GM18511 (cell line): Measurements from ENCODE around the gene ZNF547.
A peak's percentile ranks its signal among the peaks of the same experiment; 100 is the strongest.

ENCODE experiments used
- ATAC-seq: cut with Tn5 transposase; IDR thresholded peaks from one replicate; pipeline ENCODE4 v1.9.1; 2021; ENCODE audit warnings: mild to moderate bottlenecking, moderate library complexity; ENCODE audit not compliant: unreplicated experiment

Gene ZNF547

DNA sequence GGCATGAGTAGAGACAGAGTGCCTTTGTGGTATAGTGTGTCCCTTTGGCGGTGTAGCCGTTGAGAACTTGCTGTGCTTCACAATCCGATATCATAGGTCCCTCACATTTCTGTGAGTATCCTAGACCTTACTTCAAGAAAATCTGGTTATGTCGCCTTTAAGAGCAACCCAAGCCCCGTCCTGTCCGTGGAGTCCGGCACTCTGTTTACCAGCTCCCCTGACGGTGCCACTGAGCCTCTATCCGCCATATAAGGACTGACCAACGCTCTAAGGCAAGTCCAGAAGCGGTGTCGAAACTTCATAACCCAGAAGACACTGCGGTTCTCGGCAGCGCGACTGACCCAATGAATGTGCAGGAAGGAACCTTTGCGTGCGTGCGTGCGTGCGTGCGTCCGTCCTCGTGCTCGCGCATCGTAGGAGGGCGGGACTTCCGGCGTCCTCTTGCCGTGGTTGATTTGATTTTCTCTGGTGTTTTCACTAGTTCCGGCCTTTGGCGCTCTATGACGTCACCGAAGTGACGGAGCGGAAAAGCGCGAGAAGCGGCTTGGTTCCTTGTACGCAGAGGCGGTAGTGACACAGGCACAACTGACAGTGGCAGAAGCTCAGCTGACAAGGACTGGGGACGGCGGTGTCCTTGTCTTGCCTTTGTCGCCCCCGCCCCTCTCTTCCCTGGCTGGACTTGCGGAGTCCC, at the start of gene ZNF547, which contains the start of gene TRAPPC2B:
ZNF547 (plus strand) TSS at position 555 of the 691 bp plus-strand sequence. CDS start 5,005 bp downstream, outside the sequence.
TRAPPC2B (plus strand) TSS at position 555 of the 691 bp plus-strand sequence. CDS start 1,283 bp downstream, outside the sequence.
- peak; percentile 99 for ATAC-seq

DNA sequence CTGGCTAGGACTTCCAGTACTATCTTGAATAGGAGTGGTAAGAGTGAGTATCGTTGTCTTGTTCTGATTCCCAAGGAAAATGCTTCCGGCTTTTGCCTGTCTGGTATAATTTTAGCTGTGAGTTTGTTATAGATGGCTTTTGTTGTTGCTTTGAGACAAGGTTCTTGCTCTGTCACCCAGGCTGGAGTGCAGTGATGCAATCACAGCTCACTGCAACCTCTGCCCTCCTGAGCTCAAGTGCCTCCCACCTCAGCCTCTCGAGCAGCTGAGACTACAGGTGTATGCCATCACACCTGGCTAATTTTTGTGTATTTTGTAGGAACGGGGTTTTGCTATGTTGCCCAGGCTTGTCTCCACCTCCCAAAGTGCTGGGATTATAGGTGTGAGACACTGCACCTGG, 49.2 kb upstream of the ZNF547 start:
- ATAC-seq: no peak

DNA sequence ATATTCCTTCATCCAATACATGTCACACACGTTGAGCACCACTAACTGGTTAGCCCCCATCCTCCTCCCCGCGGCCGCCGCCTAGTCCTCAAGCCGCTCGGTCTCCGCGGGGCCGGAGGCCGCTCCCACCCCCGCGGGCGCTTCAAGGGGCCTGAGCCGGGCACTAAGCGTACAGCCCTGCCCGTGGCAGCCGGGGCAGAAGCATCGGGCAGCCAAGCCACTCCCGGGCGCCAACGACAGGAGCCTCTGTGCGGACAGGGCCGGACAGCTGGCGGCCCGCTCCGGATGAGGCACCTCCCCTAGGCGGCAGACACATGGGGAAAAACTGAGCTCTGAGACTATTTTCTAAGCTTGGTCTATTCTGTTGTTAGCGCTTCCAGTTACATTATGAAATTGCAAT, 45.8 kb upstream of the ZNF547 start:
- ATAC-seq: no peak

DNA sequence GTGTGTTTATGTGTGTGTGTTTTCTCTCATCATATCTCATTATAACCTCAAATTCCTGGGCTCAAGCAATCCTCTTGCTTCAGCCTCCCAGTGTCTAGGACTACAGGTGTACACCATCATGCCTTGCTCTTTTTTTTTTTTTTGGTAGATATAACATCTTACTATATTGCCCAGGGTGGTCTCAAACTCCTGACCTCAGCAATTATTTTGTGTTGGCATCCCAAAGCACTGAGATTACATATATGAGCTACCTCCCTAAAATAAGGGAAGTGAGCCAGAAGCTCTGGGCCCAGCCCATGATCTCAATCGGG, 43.5 kb upstream of the ZNF547 start:
- ATAC-seq: peak; percentile 3

DNA sequence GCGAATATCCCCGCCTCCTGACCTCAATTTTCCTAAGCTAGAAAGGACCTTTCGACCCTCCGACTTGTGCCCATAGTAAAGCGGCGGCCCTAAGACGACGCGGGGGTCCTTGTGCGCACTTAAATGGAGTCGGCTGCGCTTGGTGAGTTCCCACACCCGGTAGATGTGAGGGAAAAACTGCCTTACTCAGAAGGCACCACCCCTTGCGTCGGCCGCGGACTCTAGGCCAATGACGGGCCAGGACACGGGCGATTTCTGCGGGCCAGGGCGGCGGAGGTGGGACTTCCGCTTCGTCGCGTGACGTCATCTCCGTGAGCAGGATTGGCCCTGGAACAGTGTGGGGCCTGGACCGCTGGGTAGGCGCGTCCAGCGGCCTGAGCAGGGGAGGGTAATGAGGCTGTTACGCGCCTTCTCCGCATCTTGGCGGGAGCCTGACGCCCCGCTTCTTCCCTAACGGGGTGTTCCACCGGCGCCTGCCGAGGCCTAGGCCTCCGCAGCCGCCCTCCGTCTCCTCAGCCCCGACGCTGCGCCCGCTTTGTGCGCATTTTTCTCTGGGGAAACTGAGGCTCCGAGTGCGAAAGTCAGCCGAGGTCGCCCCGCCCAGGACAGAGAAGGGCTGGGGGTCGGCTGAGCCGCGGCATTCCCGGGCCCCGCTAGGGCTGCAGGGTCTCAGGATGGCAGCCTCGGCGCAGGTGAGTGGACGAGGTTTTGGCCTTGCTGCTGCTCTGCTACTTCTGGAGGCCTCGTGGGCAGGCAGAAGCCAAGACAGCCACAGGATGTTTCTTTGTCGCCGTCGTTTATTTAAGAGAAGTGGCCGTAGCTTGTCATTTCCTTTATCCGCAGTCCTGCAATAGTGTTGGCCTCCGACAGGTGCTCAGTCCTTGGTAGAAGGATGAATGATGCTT, 42.9 kb upstream of the ZNF547 start, which contains the start of gene ZNF543:
ZNF543 (plus strand) TSS at position 293 of the 905 bp plus-strand sequence; CDS start at position 675, 382 bp downstream.
- peak; percentile 98 for ATAC-seq

DNA sequence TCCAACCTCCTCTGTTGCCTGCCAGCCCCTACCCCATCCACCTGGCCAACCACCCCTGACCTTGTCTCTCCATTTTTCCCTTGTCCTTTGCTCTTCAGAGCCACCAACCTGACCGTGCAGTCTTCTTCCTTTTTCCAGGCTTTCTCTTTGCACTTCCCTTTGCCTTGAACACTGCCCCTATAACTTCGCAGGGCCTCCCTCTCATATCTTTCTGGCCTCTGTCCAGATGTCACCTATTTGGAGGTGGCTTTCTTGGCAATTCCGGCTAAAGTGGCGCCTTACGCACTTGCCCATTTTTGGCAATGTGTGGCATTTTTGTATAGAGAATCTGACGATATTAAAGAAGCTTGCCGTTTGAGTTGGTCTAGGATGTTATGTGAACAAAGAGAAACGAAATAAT, 42.2 kb upstream of the ZNF547 start:
- no peak for ATAC-seq

DNA sequence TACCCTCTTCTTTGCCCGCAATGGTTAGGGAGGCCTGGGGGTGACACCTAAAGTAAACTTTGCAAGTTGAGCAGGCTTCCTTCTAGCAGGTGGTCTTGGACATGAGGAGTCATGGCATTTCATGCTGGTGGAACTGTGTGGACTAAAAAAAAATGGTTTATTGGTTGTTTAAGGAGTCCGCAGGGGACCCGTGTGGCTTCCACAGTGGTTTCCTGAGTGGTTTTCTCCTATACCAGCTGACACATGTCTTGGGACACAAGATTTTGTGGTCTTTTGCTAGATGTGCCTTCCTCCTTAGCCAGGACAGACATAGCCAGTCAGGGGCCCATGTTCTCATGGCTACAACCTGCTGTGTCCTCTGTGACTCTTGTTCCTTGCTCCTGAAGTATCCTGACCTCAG, 41.6 kb upstream of the ZNF547 start:
- ATAC-seq: no peak

DNA sequence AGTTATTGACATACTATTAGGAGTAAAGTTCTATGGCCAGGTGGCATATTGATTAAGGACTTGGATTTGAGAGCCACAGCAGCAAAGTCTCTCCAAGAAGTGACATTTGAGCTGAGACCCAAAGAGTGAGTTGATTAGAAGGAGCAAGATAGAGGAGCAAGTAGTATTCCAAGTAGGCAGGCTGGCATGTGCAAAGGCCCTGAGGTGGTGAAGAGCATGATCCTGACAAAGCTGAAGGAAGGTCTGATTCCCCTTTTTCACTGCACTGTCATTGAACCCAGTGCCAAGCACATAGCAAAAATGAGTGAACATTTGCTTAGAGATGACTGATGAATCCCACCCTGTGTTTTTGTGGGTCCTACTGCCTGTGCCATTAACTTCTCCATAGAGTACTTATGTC, 38.4 kb upstream of the ZNF547 start:
- ATAC-seq: no peak

DNA sequence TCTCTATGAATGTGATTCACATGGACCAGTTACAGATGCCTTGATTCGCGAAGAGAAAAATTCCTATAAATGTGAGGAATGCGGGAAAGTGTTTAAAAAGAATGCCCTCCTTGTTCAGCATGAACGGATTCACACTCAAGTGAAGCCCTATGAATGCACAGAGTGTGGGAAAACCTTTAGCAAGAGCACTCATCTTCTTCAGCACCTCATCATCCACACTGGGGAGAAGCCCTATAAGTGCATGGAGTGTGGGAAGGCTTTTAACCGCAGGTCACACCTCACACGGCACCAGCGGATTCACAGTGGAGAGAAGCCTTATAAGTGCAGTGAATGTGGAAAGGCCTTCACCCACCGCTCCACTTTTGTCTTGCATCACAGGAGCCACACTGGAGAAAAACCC, 35.4 kb upstream of the ZNF547 start:
- no peak for ATAC-seq

DNA sequence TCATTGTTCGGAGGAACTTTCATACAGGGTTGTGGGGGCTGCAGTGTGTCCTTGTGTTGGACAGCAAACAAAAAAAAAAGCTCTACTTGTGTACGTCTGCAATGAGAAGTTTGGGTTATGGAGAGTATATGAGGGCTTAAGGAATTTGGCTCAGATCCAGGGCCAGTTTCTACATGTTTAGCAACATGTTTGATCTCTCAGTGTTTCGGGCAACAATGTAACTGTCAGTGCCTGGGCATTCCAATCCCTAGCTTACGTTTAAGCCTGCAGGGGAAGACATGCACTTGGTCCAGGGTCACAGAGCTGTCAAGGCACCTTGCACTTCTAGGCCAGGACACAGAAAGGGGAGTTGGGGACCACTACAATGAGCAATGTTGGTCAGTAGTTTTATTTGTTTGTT, 29.2 kb upstream of the ZNF547 start:
- ATAC-seq: no peak

DNA sequence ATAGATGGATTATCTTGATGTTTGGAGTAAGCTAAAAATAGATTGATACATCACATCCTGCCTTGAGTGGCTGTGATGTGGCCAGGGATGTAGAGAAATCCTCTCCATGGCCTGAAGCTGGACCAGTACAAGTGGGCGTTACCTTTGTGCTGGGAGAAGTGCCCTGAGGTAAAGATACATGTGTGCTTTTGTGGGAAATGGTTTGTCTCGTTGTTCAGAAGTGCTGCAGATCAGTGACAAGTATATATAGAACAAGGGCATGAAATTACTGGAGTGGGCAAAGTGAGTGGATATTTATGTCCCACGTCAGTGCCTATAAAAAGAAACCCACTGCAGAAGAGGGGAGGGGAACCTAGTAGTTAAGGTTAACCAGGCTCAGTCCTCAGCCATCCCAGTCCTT, 24.5 kb upstream of the ZNF547 start:
- ATAC-seq: no peak

DNA sequence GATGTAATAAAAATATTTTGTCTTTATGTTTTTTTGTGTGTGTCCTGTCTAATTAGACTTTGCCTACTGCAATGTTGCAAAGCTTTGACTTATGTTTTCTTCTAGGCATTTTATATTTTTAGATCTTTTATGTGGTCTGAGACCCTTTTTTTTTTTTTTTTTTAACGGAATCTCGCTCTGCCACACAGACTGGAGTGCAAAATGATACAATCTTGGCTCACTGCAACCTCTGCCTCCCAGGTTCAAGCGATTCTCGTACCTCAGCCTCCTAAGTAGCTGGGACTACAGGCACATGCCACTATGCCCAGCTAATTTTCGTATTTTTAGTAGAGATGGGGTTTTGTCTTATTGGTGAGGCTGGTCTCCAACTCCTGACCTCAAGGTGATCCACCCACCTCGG, 20.8 kb upstream of the ZNF547 start:
- no peak for ATAC-seq

DNA sequence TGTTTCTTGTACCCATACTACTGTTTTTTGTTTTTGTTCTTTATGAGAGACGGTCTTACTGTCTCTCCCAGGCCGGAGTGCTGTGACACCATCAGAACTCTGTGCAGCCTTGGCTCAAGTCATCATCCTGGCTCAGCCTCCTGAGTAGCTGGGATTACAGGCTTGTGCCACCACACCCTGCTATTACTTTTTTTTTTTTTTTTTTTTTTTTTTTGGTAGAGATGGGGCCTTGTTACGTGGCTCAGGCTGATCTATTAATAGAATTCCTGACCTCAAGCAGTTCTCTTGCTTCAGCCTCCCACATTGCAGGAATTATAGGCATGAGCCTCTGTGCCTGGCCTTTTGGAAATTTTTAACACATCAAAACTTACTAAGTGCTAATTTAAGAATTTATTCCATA, 15.2 kb upstream of the ZNF547 start:
- no peak for ATAC-seq

DNA sequence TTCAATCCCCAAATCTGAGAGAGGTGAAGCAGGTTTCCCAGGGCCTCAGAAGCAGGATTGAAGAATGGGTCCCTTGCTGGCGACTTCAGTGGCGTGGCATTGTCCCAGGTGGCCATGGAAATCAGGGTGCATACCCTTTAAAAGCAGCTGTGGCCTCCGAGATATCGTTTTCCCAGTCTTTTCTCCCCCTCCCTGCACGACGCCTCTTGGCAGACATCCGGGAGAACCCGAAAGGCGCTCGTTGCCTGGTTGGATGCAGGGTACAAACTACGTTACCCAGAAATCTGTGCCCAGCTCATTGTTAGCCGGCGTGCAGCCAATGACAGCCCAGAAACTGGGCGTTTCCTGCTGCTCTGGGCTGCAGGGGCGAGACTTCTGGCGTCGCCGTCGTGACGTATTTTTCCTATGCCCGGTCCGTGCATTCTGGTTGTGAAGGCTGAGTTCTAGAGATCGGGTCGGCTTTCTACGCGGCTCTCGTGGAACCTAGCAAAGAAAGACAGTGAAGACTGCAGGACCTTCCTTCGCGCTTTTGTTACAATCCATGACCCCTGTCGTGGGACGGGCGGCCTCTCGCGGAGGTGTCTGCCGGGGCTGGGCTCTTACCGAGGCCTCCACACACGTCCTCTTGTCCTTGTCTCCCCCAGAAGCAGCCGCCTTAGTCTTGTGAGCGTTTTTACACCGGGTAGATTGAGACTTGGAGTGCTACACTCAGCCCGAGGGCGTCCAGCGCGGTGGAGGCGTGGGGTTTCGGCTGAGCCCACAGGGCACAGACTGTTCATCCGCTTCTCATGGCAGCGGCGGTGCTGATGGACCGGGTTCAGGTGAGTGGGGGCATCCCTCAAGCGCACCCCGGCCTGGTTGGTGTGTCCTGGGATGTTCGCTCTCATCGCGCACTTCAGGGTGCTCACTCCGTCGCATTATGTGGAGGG, 12.2 kb upstream of the ZNF547 start, which contains the start of gene ZNF304:
ZNF304 (plus strand) TSS at position 395 of the 929 bp plus-strand sequence; CDS start at position 789, 394 bp downstream.
- peak; percentile 100 for ATAC-seq

DNA sequence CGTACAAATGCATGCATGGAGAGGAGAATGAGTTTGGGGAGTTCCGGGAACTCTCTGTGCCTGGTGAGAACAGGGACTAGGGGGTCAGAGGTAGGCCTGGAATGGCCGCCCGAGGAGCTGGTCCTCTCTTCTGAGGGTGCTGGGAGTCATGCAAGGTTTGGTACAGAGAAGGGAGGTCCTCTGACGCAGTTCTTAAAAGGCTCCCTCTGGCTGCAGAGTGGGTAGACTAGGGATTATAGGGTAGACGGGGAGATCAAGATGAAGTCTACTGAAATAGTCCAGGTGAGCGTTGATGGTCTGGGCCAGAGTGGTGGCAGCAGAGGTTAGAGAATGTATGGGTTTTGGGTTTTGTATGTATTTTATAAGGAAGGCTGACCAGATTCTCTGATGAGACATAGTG, 11.5 kb upstream of the ZNF547 start:
- no peak for ATAC-seq

DNA sequence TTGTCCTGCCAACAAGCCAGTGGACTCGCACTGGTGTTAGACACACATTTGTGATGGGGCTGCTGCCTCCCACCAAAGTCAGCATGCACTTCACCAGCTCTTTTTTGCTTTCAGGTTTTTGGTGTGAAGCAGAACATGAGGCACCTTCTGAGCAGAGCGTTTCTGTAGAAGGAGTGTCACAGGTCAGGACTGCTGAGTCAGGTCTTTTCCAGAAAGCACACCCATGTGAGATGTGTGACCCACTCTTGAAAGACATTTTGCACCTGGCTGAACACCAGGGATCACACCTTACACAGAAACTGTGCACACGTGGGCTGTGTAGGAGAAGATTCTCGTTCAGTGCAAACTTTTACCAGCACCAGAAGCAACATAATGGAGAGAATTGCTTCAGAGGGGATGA, 7.4 kb upstream of the ZNF547 start:
- ATAC-seq: no peak

DNA sequence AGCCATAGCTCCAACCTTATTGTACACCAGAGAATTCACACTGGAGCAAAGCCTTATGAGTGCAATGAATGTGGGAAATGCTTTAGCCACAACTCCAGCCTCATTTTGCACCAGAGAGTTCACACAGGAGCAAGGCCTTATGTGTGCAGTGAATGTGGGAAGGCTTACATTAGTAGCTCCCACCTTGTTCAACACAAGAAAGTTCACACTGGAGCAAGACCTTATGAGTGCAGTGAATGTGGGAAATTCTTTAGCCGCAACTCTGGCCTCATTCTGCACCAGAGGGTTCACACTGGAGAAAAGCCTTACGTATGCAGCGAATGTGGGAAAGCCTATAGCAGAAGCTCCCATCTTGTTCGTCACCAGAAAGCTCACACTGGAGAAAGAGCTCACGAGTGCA, 5.9 kb upstream of the ZNF547 start:
- no peak for ATAC-seq

DNA sequence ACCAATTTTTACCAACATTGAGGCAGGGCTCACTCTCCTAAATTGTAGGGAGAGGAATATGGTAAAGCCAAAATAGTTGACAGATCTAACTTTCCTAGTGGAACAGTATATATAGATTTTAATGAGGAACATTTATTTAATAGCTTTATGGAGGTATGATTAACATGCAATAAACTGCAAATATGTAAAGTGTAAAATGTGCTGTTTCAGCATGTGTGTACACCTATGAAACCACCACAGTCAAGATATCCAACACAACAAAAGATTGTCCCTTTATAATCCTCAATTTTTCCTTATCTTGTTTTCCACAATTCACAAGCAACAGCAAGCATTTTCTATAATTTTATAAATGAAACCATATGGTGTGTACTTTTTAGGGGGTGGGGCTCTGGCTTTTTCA, 4.1 kb upstream of the ZNF547 start:
- no peak for ATAC-seq

DNA sequence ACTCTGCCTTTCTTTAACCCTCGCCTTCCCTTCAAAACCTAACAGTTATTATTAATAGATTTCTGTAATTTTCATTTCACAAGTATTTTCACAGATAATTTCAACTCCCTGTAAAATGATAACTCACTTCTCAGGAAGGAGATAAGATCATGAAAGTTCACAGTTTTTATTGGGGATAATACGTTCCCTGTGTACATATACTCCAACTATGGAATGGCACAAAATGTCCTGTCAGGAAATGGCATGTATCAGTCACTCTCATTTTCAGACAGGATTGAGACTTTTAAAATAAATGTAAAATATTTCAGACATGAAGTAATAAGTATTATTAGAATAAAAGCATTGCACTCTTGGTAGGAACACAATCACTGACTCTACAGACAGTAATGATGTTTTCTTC, 932 bp upstream of the ZNF547 start:
- ATAC-seq: no peak

DNA sequence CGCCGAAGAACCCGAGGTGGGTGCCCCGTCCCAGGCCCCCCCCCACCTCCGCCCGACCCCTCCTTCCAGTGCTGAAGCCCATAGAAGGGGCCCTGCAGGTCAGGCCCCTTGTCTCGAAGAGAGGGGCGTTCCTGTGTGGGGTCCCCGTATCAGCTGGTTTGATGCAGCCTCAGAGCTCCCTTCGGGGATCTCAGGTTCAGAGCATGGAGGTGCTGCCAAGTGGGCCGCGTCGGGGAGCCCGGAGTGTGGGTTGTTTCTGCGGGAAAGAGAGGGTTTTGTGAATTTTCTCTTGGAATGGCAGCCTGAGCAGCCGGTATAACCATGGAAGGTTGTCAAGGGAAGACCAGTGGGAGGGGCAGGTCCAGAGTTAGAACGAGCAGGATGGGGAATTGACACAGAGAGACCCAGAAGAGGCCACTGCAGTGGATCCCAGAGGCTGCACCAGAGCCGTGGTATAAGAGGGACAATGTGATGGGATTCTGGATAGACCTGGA, 384 bp downstream of the ZNF547 start:
- peak; percentile 17 for ATAC-seq

DNA sequence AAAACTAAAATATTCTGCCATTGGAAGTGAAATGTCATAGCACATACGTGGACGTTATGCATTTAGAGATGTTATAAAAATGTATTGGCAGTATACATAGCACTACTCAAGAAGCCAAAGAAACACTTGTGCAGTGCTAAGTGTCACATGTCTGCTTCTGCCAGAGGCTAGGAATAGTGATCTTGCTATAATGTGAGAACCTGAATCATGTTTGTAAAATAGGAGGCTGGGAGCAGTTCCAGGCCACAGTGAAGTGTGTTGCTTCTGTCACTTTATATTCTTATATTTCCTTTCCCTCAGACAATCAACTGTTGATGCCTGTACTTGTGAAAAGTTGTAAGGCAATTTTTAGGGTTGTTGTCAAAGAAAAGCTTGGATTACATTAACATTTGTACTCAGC, 3.4 kb downstream of the ZNF547 start:
- no peak for ATAC-seq
